Thyroid gland (tissue), 4 donors: ENCODE data around the gene MARVELD2.
"Not testable (repeated sequence)": the region's sequence is repeated elsewhere in the genome, so short reads cannot be mapped to it uniquely, and the experiment has no call there.

ENCODE experiments used
- CTCF ChIP-seq, 6 experiments: fragments of 200-600 bp in 3 of 6; fragments of 450-650 bp in 3 of 6; sonication (generic) in 3 of 6; IDR thresholded peaks; one replicate each; pipeline ENCODE4 v1.5.1; 2016 to 2019; ENCODE audit warnings: antibody characterized with exemption in 6 of 6, mild to moderate bottlenecking in 2 of 6, inconsistent platforms in 1 of 6, moderate library complexity in 1 of 6
- POLR2A ChIP-seq, 2 donors: fragments of 450-650 bp; IDR thresholded peaks; one replicate each; pipeline ENCODE4 v1.6.1; 2017; ENCODE audit warnings: antibody characterized with exemption in 2 of 2, mild to moderate bottlenecking in 2 of 2, moderate library complexity in 1 of 2

DNA sequence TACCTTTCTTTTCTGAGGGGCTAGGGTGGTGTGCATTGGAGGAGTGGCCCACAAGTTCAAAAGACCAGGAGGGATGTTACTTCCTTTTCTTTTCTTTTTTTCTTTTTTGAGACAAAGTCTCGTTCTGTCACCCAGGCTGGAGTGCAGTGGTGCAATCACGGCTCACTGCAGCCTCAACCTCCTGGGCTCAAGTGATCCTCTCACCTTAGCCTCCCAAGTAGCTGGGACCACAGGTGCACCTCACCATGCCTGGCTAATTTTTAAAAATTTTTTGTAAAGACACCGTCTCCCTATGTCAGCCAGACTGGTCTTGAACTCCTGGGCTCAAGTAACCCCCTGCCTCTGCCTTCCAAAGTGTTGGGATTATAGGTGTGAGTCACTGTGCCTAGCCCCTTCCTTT lies 38.6 kb downstream of the MARVELD2 start:
- not testable (repeated sequence) for TF ChIP-seq CTCF, POLR2A (IDR thresholded peaks at IDR 0.05)
